ENCODE measurements around the gene KCNK7.

The KCNK7 gene

DNA sequence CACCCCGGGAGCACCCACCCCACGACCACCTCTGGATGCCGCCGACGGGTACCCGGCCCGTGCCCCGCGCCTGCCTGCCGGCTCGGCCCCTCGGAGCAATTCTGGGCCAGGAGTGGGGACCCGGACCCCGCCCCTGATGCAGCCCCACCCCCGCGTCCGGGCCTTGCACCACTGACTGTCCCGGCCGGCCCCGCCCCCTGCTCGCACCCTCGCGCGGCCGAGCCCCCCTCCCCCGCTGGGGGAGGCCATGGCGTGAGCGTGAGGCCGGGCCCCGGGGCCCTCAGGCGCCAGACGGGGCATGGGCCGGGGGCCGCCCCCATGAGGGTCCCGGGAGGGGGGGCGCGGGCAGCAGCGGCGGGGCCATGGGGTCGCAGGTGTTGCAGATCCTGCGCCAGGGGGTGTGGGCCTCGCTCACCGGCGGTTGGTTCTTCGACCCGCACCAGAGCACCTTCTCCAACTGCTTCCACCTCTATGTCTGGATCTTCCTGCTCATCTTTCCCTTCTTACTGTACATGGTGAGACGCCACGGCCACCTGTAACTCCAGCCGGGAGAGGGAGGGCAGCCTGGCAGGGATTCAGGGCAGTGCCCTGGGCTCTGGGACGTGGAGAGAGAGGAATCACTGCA is 20.5 kb upstream of the KCNK7 start:
- Mint-ChIP-seq H3K9me3 (no peaks in the 10 kb centered on the region), H3K4me1 (peaks cover 33% of the 10 kb centered on the region), H3K36me3 (ENCODE audit: low read depth) (peaks cover 9% of the 10 kb centered on the region), H3K4me3 (peak overlapping the region; percentile 96), H3K27me3 (ENCODE audit: low read depth, poor library complexity) (no peaks in the 10 kb centered on the region), H3K27ac (peak overlapping the region; percentile 98)
- TF ChIP-seq, protein P1, sequence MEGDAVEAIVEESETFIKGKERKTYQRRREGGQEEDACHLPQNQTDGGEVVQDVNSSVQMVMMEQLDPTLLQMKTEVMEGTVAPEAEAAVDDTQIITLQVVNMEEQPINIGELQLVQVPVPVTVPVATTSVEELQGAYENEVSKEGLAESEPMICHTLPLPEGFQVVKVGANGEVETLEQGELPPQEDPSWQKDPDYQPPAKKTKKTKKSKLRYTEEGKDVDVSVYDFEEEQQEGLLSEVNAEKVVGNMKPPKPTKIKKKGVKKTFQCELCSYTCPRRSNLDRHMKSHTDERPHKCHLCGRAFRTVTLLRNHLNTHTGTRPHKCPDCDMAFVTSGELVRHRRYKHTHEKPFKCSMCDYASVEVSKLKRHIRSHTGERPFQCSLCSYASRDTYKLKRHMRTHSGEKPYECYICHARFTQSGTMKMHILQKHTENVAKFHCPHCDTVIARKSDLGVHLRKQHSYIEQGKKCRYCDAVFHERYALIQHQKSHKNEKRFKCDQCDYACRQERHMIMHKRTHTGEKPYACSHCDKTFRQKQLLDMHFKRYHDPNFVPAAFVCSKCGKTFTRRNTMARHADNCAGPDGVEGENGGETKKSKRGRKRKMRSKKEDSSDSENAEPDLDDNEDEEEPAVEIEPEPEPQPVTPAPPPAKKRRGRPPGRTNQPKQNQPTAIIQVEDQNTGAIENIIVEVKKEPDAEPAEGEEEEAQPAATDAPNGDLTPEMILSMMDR (IDR thresholded peaks at IDR 0.05): no peak
- peak; percentile 79 for DNase-seq

DNA sequence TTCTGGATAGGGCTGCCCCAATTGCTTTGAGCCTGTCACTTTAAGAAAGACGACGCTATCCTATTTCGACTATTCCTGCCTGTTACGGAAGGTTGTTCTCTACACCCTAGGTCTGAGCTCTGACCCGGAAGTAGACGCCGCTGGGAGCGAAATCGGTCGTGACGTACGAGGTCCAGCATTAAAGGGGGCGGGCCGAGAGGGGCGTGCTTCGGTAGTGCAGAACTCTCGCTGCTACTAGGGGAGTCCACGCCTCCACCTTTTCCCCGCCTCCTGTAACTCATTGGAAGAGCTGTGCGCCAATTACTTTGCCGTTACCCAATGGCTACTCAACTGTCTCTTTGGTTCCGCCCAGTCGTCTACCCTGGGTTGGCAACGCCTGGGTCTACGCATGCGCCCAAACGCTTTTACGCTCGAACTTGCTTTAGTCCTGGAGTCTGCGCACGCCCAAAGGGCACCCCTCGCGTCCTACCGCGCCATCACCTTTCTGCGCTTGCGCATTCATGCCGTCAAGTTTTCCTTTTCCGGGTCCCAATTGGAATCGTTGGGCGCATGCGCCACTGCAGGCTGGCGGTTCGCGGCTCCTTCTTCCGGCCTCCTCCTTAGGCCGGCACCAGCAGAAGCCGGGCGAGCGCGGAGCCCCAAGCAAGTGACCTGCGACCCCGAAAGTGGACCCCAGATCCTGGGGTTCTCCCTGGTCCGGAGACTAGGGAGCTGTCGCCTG is 19.8 kb upstream of the KCNK7 start, which contains the start of gene PCNX3:
TSS of gene PCNX3 (plus strand) at position 548 of the 721 bp plus-strand sequence. CDS start 536 bp downstream, outside the sequence.
- DNase-seq: peak; percentile 99
- Mint-ChIP-seq H3K9me3 (no peaks in the 10 kb centered on the region), H3K27ac (peak within 1 kb of the TSS; percentile 98), H3K4me3 (peak within 1 kb of the TSS; percentile 96), H3K4me1 (peaks cover 39% of the 10 kb centered on the region), H3K36me3 (ENCODE audit: low read depth) (peaks cover 13% of the 10 kb centered on the region), H3K27me3 (ENCODE audit: low read depth, poor library complexity) (peaks cover 3% of the 10 kb centered on the region)
- TF ChIP-seq, protein P1 (IDR thresholded peaks at IDR 0.05): no peak

DNA sequence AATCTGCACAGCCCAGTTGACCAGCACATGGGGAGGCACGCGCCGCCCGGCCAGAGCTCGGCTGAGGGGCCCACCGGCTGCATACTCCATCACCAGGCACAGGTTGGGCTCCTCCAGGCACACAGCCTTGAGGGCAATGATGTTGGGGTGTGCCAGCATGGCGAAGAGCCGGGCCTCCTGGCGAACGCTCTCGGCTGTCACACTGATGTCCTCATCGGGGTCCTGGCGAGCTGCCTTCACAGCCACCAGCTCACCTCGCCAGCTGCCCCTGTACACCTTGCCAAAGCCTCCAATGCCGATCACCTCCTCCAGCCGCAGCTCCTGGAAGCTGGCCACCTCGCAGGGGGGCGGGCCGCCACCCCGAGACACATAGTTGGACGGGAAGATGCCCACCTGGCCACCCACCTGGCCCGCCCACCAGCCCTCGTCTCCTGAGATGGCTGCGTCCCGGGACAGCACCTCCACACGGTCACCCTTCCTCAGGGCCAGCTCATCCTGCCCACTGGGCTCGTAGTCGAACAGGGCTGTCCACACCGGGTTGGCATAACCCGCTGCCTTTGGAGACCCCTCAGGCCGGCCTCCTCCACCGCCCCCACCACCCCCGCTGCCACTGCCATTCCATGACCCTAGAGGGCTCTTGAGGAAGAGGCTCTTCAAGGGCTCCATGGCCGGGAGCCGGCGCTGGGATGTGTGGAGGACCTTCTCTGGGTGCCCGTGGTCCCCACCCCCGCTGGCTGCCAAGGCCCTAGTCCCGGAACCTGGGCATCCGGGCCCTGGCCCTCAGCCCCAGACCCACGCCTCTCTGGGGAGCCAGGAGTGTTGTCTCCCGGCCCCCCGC is 17.7 kb upstream of the KCNK7 start:
- H3K36me3 Mint-ChIP-seq (ENCODE audit: low read depth): peaks cover 26% of the 10 kb centered on the region
- H3K27ac Mint-ChIP-seq: no peak overlapping the region
- H3K9me3 Mint-ChIP-seq: no peaks in the 10 kb centered on the region
- no peak for DNase-seq
- H3K4me3 Mint-ChIP-seq: peak overlapping the region; percentile 82
- peaks cover 51% of the 10 kb centered on the region for H3K4me1 Mint-ChIP-seq
- peaks cover 9% of the 10 kb centered on the region for H3K27me3 Mint-ChIP-seq (ENCODE audit: low read depth, poor library complexity)
- TF ChIP-seq, protein P1 (IDR thresholded peaks at IDR 0.05): no peak

DNA sequence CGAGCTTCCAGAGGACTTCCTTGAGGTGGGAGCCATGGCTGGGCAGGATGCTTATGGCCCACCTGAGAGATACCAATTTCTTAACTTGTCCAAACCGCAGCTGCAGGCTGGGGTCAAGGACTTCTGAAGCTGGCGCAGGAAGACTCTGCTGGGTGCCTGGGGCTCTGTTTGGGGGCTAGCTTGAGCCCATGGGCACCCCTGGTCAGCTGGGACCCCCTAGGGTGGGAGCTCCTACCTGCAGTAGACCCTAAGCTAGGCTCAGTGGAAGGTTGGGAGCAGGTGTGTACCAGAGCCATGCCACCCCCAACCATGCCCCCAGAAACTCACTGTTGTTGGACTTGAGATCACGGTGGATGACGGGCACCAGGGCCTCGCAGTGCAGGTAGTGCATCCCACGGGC is 17.1 kb upstream of the KCNK7 start:
- Mint-ChIP-seq H3K4me3 (peak overlapping the region; percentile 82), H3K4me1 (peaks cover 51% of the 10 kb centered on the region), H3K36me3 (ENCODE audit: low read depth) (peaks cover 30% of the 10 kb centered on the region), H3K9me3 (no peaks in the 10 kb centered on the region), H3K27me3 (ENCODE audit: low read depth, poor library complexity) (peaks cover 9% of the 10 kb centered on the region), H3K27ac (no peak overlapping the region)
- TF ChIP-seq, protein P1 (IDR thresholded peaks at IDR 0.05): no peak
- DNase-seq: no peak

DNA sequence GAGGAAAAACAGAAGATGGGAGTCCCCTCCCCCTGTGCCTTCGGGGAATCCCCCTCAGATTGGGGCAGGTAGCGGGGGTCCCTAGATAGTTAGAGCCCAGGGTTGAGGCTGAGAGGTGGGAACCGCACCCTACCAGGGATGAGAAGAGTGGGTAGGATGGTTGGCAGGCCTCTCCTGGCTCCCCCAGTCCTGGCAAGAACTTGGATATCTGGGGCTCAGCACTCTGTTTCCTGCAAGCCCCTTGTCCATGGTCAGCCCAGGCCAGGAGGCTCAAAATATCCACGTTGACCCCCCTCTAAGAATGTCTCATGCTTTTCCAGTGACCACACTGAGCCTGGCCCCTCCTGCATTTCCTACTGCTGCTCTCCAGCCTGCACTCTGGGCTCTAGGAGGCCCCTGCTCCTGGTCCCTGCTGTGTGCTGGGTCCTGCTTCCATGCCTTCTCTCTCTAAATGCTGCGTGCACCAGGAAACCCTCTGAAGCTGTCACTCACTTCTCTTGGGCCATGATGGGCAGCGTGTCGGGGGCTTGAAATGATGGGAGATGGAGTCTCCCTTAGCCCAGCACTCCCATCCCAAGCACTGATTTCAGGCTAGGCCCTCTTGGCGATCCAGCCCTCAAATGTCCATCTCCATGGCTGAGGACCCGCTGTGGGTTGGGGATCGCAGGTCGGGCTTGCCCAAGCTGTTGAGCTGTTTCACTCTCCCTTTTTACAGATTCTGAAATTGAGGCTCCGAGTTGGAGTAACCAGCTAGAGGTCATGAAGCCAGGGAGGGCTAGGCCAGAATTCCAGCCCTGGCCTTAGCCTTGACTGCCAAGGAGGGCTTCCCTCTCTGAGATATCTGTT is 16.4 kb upstream of the KCNK7 start:
- H3K36me3 Mint-ChIP-seq (ENCODE audit: low read depth): peaks cover 30% of the 10 kb centered on the region
- H3K27me3 Mint-ChIP-seq (ENCODE audit: low read depth, poor library complexity): peaks cover 9% of the 10 kb centered on the region
- TF ChIP-seq, protein P1 (IDR thresholded peaks at IDR 0.05): no peak
- H3K4me3 Mint-ChIP-seq: peak overlapping the region; percentile 82
- H3K9me3 Mint-ChIP-seq: no peaks in the 10 kb centered on the region
- peaks cover 50% of the 10 kb centered on the region for H3K4me1 Mint-ChIP-seq
- peak overlapping the region; percentile 90 for H3K27ac Mint-ChIP-seq
- no peak for DNase-seq

Measured in nephron progenitor cell (in vitro differentiated cells).